ENCODE data around the gene DNAJC15.

The DNAJC15 gene

DNA sequence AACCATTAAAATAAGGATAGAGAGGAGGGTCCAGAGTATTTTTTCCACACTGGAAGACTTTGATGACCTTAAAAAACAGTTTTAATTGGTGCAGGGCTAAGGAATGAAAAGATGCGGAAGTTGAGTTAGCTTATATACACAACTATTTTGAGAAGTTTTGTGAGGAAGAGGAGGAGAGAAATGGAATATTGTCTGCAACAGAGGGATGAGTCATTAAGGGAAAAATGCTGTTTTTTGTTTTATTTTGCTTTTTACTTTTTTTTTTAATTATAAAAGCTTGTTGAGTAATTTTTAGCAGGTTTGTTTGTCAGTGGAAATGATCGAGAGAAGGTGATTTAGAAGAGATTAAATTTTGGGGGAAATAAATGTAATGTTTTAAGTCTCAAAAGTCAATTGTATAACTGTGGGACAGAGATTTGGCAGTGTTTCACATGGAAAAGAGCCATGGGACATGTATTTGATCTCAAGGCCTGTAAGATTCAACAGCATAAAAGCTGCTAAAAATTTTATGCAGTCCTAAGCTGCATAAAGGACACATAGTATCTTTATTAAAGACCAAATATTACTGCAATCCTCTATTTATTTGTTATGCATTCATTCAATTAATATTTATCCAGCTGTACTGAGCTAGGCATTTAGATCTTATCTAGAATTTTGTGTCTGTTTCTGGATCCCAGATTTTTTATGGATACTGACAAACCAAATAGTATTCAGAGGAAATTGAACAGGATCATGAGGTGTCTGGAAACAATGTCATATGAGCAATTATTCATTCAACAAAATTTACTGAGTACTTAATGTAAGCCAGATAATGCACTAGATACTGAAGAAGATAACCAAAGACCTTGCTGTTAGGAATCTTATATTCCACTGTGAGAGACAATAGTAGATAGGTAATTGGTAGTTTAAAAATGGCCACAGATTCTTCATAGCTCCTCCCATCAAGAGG is 72.7 kb downstream of the DNAJC15 start:
- H3K36me3 ChIP-seq: no peaks in the 10 kb centered on the region
- no peak for TF ChIP-seq CTCF (IDR thresholded peaks at IDR 0.05; ENCODE audit: low read depth, low read length)
- H3K9me3 ChIP-seq: no peaks in the 10 kb centered on the region
- no peaks in the 10 kb centered on the region for H3K27me3 ChIP-seq
- H3K4me1 ChIP-seq: no peaks in the 10 kb centered on the region; the same call in 1 of the 2 replicates
- no peak overlapping the region for H3K4me3 ChIP-seq (ENCODE audit: low read depth, low read length)
- no peak for DNase-seq

DNA sequence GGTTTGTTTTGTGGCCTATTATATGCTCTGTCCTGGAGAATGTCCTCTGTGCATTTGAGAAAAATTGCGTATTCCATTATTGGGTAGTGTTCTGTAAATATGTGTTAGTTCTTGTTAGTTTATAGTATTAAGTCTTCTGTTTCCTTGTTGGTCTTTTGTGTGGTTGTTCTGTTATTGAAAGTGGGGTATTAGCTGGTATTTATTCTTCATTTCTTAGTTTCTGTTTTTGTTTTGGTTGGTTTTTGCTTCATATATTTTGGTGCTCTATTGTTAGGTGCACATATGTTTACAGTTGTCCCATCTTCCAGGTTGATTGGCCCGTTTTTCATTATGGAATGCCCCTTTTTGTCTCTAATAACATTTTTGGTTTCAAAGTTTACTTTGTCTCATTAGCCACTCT is 77.3 kb downstream of the DNAJC15 start:
- Histone ChIP-seq H3K4me1 (no peaks in the 10 kb centered on the region; the same call in 1 of the 2 replicates), H3K27me3 (no peaks in the 10 kb centered on the region), H3K36me3 (no peaks in the 10 kb centered on the region), H3K9me3 (no peaks in the 10 kb centered on the region), H3K4me3 (ENCODE audit: low read depth, low read length) (no peak overlapping the region)
- no peak for TF ChIP-seq CTCF (IDR thresholded peaks at IDR 0.05; ENCODE audit: low read depth, low read length)
- DNase-seq: no peak

DNA sequence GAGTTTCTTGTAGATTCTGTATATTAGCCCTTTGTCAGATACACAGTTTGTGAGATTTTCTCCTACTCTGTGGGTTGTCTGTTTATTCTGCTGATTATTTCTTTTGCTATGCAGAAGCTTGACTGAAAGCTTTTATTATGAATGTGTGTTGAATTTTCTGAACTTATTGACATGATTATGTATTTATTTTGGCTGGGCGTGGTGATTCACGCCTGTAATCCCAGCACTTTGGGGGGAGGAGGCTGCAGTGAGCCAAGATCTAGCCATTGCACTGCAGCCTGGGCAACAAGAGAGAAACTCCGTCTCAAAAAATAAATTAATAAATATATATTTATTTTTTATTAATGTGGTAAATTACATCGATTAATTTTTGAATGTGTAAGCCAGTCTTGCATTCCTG is 78.9 kb downstream of the DNAJC15 start:
- no peaks in the 10 kb centered on the region for H3K4me1 ChIP-seq
- no peak overlapping the region for H3K4me3 ChIP-seq (ENCODE audit: low read depth, low read length)
- H3K36me3 ChIP-seq: no peaks in the 10 kb centered on the region
- H3K27me3 ChIP-seq: no peaks in the 10 kb centered on the region
- TF ChIP-seq CTCF (IDR thresholded peaks at IDR 0.05; ENCODE audit: low read depth, low read length): no peak
- no peaks in the 10 kb centered on the region for H3K9me3 ChIP-seq
- no peak for DNase-seq

- H3K9me3 ChIP-seq: no peaks in the 10 kb centered on the region
- no peak for DNase-seq
- no peak overlapping the region for H3K4me3 ChIP-seq (ENCODE audit: low read depth, low read length)
- no peaks in the 10 kb centered on the region for H3K27me3 ChIP-seq
- H3K4me1 ChIP-seq: peaks cover 9% of the 10 kb centered on the region; the same call in 1 of the 2 replicates
- H3K36me3 ChIP-seq: no peaks in the 10 kb centered on the region
- TF ChIP-seq CTCF (IDR thresholded peaks at IDR 0.05; ENCODE audit: low read depth, low read length): no peak
Observed at GRCh38 chr13:43107780-43108179, 84.4 kb downstream of the DNAJC15 start.

DNA sequence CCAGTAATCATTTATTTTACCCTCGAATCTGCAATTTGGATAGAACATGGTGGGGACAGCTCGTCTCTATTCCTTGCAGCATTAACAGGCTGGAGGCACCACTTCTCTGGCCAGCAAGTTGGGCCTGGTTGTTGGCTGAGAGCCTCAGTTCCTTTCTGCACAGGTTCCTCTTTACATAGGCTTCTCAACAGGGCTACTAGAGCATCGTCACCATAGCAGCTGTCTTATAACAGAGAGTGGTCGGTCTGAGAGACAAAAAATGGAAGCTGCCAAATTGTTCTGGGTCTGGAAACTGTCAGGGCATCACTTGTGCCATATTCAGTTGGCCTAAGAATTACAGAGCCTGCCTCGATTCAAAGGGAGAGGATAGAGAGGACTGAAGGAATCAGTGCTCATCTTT is 86.7 kb downstream of the DNAJC15 start:
- Histone ChIP-seq H3K27me3 (no peaks in the 10 kb centered on the region), H3K36me3 (no peaks in the 10 kb centered on the region), H3K4me1 (peaks cover 9% of the 10 kb centered on the region; the same call in 1 of the 2 replicates), H3K4me3 (ENCODE audit: low read depth, low read length) (no peak overlapping the region), H3K9me3 (no peaks in the 10 kb centered on the region)
- no peak for TF ChIP-seq CTCF (IDR thresholded peaks at IDR 0.05; ENCODE audit: low read depth, low read length)
- no peak for DNase-seq

GRCh38 chr13:43110658-43111057 is 87.3 kb downstream of the DNAJC15 start:
- DNase-seq: no peak
- peaks cover 9% of the 10 kb centered on the region; the same call in 1 of the 2 replicates for H3K4me1 ChIP-seq
- H3K36me3 ChIP-seq: no peaks in the 10 kb centered on the region
- no peaks in the 10 kb centered on the region for H3K27me3 ChIP-seq
- H3K9me3 ChIP-seq: no peaks in the 10 kb centered on the region
- no peak for TF ChIP-seq CTCF (IDR thresholded peaks at IDR 0.05; ENCODE audit: low read depth, low read length)
- no peak overlapping the region for H3K4me3 ChIP-seq (ENCODE audit: low read depth, low read length)

All from BE2C (cell line).